Fibroblast of mammary gland (primary cell): ENCODE data around the gene GCLC.

Experiments
- DNase-seq: peaks from one replicate; pipeline ENCODE4 v3.0.0-alpha.2; 2010; ENCODE audit warnings: low read depth
- H3K4me3 ChIP-seq: 2 replicates; pipeline ENCODE4 v1.5.1; 2011; ENCODE audit warnings: low read depth, mild to moderate bottlenecking, low read length, moderate library complexity; ENCODE audit not compliant: control insufficient read depth
- TF ChIP-seq, protein P1 (sequence below): conservative IDR thresholded peaks from 2 replicates; pipeline ENCODE4 v1.5.1; 2011; ENCODE audit warnings: low read depth, low read length, inconsistent platforms; ENCODE audit not compliant: control insufficient read depth, insufficient read depth

Gene GCLC

DNA sequence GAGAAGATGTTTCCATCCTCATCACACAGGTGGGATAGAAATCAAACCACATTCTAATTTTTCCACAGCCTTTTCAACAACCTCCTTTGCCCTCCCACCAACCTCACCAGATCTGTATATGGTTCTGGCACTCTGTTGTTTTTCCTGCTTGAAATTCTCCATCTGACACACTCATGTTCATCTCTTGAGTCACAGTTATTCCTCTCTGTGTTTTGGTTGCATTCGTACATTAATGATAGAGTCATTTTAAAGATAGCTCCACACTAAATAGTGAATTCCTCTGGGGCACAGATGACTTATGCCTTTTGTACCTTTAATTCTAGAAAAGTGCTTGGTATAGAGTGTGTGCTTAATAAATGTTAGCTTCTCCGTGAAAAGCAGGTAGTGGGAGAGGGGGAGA is 1.4 kb upstream of the GCLC start:
- TF ChIP-seq, protein P1, sequence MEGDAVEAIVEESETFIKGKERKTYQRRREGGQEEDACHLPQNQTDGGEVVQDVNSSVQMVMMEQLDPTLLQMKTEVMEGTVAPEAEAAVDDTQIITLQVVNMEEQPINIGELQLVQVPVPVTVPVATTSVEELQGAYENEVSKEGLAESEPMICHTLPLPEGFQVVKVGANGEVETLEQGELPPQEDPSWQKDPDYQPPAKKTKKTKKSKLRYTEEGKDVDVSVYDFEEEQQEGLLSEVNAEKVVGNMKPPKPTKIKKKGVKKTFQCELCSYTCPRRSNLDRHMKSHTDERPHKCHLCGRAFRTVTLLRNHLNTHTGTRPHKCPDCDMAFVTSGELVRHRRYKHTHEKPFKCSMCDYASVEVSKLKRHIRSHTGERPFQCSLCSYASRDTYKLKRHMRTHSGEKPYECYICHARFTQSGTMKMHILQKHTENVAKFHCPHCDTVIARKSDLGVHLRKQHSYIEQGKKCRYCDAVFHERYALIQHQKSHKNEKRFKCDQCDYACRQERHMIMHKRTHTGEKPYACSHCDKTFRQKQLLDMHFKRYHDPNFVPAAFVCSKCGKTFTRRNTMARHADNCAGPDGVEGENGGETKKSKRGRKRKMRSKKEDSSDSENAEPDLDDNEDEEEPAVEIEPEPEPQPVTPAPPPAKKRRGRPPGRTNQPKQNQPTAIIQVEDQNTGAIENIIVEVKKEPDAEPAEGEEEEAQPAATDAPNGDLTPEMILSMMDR = no peak
- H3K4me3 ChIP-seq = no peak overlapping the region
- peak; percentile 67 for DNase-seq

DNA sequence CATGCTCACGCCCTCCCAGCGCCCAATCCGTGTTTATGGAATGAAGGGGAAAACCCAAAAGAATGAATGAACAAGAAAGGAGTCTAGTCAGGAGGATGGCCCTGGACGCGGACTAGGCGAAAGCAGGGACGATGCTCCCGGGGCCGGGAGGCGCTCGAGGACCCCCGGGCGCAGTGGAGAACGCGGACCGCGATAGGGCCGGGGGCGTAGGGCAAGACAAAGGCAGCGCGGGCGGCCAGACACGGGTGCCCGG is 758 bp downstream of the GCLC start:
- H3K4me3 ChIP-seq = peak overlapping the region; percentile 65
- no peak for DNase-seq
- TF ChIP-seq, protein P1 = no peak

DNA sequence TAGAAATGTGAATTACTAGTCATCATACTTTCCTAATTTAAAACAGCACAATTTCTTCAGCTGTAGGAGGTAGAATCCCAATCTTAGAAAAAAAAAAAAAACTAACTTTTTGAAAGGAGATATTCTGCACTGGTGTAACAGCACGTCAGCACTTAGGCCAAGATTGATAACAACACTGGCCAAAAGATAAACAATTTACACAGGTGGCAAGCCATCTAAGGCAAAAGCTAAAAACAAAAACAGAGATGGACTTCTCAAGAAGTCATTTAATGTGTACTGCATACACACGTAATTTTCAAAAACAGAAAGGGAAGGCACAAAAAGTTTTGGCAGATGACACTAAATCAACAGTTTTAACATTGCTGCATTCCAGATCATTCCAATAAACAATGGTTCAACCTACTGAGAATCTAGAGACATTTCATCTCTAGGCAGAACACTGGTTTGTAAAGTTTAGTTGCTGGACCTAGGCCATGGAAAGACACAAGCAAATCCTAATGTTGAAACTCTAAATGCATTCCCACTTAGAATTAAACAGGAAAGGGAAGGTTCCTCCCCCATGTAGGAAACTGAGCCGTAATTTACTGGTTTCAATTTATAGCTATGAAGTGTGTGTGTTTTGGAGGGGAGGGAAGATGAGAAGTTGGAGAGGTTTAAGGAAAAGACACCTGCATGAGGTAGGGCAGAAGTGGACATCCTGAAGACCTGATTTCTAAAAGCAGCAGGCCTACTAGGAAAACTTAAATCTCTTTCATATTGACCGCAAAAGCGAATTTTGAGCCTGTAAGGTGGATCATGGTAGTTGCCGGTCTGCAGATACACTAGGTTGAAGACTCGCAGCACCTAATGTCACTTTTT is 1.3 kb downstream of the GCLC start:
- TF ChIP-seq, protein P1 = no peak
- DNase-seq = no peak
- peak overlapping the region; percentile 65 for H3K4me3 ChIP-seq

DNA sequence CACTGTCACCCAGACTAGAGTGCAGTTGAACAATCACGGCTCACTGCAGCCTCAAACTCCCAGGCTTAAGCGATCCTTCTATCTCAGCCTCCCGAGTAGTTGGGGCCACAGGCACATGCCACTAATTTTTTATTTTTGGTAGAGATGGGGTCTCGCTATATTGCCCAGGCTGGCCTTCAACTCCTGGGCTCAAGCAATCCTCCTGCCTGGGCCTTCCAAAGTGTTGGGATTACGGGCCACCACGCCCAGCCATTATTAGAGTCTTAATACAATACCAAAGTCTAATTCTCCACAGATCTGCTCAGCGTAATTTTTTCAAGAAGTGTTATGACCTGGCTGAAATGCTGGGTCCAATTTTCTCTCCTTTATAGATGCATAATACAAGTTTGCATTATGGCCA is 3.0 kb downstream of the GCLC start:
- H3K4me3 ChIP-seq = no peak overlapping the region

DNA sequence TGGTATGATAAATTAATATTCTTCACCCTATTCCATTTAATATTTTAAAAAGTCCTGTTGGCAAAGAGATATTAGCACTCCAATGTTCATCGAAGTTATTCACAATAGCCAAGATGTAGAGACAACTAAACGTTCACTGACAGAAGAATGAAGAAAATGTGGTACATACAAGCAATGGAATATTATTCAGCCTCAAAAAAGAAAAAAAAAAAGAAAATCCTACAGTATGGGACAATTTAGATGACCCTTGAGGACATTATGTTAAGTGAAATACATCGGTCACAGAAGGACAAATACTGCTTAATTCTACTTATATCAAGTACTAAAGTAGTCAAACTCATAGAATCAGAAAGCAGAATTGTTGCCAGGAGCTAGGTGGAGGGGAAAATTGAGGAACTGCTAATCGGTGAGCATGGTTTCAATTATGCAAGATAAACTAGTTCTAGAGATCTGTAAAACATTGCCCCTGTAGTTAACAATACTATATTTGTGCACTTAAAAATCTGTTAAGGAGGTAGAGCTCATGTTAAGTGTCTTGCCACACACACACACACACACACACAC is 4.7 kb downstream of the GCLC start:
- TF ChIP-seq, protein P1 = no peak
- no peak for DNase-seq
- H3K4me3 ChIP-seq = no peak overlapping the region

More for the DNA sequence above, 3.0 kb downstream of the GCLC start:
- TF ChIP-seq, protein P1 = no peak
- no peak for DNase-seq

DNA sequence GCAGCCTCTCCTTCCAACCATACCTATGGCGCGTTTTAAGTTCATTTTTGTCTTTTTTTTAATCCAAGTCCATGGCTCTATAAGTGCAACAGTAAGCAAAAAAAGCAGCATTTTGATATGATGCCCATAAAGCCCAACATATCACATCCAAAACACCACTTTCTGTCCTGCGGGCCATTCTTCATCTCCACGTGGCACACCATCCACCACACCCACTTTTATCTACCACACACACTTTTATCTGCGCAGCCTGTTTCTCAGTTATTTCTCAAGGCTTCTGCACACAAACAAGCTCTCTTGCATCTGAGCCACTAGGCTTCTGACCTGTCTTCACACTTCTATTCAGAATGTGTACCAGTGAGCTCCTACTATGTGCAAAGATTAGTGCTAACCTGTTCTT is 5.3 kb downstream of the GCLC start:
- TF ChIP-seq, protein P1 = no peak
- DNase-seq = no peak
- H3K4me3 ChIP-seq = no peak overlapping the region
